WI38 (cell line): ENCODE results near the gene FERMT1.
"Not testable (repeated sequence)": the region's sequence is repeated elsewhere in the genome, so short reads cannot be mapped to it uniquely, and the experiment has no call there.

ENCODE experiments used
- H3K4me3 ChIP-seq: 2 replicates; pipeline ENCODE4 v1.5.1; 2011; ENCODE audit warnings: low read depth, mild to moderate bottlenecking, control low read depth, low read length
- TF ChIP-seq, protein P1 (sequence below): IDR thresholded peaks from 2 replicates; pipeline ENCODE4 v1.5.1; 2012; ENCODE audit warnings: low read depth, mild to moderate bottlenecking, control low read depth, low read length

Gene FERMT1

GRCh38 chr20:6040958-6041807, 81.6 kb downstream of the FERMT1 start:
- H3K4me3 ChIP-seq = no peak overlapping the region
- TF ChIP-seq, protein P1, sequence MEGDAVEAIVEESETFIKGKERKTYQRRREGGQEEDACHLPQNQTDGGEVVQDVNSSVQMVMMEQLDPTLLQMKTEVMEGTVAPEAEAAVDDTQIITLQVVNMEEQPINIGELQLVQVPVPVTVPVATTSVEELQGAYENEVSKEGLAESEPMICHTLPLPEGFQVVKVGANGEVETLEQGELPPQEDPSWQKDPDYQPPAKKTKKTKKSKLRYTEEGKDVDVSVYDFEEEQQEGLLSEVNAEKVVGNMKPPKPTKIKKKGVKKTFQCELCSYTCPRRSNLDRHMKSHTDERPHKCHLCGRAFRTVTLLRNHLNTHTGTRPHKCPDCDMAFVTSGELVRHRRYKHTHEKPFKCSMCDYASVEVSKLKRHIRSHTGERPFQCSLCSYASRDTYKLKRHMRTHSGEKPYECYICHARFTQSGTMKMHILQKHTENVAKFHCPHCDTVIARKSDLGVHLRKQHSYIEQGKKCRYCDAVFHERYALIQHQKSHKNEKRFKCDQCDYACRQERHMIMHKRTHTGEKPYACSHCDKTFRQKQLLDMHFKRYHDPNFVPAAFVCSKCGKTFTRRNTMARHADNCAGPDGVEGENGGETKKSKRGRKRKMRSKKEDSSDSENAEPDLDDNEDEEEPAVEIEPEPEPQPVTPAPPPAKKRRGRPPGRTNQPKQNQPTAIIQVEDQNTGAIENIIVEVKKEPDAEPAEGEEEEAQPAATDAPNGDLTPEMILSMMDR = no peak

- H3K4me3 ChIP-seq = no peak overlapping the region
- TF ChIP-seq, protein P1 = no peak
These were observed 82.3 kb downstream of the FERMT1 start for GRCh38 chr20:6040540-6040939.

- TF ChIP-seq, protein P1 = no peak
- no peak overlapping the region for H3K4me3 ChIP-seq
These were observed 83.1 kb downstream of the FERMT1 start for GRCh38 chr20:6039766-6040165.

- no peak overlapping the region for H3K4me3 ChIP-seq
- TF ChIP-seq, protein P1 = no peak
These were observed 84.6 kb downstream of the FERMT1 start for GRCh38 chr20:6038256-6038655.

GRCh38 chr20:6037082-6037481, 85.7 kb downstream of the FERMT1 start:
- no peak overlapping the region for H3K4me3 ChIP-seq
- TF ChIP-seq, protein P1 = no peak

DNA sequence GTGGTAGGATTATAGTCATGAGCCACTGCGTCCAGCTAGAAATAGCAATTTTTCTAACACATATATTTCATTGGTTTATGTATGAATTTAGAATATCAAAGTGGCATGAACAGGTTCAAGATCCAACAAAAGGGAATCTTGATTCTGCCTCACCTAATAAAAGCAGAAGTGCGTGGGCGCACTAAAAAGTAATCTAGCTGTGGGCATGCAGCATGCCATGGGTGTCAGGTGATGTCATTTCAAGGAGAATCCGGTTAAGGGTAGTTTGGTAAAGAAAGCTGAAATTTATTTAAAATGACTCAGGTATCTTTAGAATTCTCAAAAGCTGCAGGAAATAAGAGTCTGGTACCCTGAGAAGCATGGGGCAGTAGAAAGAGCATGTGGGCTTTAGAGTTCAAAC, 86.6 kb downstream of the FERMT1 start:
- TF ChIP-seq, protein P1 = no peak

DNA sequence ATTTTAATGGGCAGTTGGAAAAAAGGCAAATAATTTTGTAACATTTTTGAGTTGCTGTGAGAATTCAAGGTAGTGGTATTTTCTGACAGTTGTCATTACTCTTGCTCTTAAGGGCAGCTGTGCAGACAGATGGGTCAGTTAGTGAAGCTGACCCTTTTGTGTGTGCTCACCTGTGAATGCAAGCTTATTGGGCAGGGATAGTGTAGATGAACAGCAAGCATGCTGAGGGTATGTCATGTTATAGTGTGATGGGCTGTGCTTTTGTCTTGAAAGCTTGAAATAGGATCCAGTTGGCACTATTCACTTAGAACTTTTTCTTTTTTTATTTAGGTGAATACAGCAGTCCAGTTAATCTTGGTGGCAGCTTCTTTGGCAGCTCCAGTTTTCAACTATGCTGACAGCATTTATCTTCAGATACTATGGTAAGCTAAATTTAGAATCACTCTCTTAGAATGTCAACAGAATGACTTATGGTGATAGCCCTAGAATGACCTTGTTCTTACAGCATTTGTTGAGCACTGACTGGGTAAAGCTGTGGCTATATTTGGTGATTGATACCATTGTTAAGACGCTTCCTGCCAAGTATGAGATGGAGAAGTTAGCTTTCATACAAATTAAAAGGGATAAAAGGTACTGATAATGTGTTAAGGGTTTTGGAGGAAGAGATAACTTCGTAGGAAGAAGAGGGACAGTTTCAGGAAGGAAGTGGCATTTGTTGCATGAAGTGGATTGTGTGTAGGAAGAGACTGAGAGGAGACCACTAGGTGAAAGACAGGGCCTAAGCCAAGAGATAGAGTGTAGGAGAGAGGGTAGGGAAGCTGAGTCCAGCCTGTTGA, 88.5 kb downstream of the FERMT1 start:
- no peak overlapping the region for H3K4me3 ChIP-seq
- TF ChIP-seq, protein P1 = no peak

More for the DNA sequence above, 86.6 kb downstream of the FERMT1 start:
- no peak overlapping the region for H3K4me3 ChIP-seq

- not testable (repeated sequence) for H3K4me3 ChIP-seq
These were observed 89.9 kb downstream of the FERMT1 start for GRCh38 chr20:6032907-6033306.
